Activated naive CD8-positive, alpha-beta T cell (primary cell): ENCODE data around the gene TNK2.
A peak's percentile ranks its signal among the peaks of the same experiment; 100 is the strongest.

Source experiments
- H3K27ac Mint-ChIP-seq: one replicate; pipeline ENCODE4 v1.8.0; 2021; ENCODE audit warnings: mixed read lengths
- H3K27me3 Mint-ChIP-seq: one replicate; pipeline ENCODE4 v1.8.0; 2021; ENCODE audit warnings: mixed read lengths
- H3K36me3 Mint-ChIP-seq: one replicate; pipeline ENCODE4 v1.8.0; 2021; ENCODE audit warnings: mixed read lengths
- H3K4me1 Mint-ChIP-seq: one replicate; pipeline ENCODE4 v1.8.0; 2021; ENCODE audit warnings: low read depth, mixed read lengths
- H3K4me3 Mint-ChIP-seq: one replicate; pipeline ENCODE4 v1.8.0; 2021; ENCODE audit warnings: mild to moderate bottlenecking, mixed read lengths
- H3K9me3 Mint-ChIP-seq: one replicate; pipeline ENCODE4 v1.8.0; 2021; ENCODE audit warnings: low read depth, mixed read lengths

TNK2 gene

GRCh38 chr3:195886181-195887141, 21.9 kb downstream of the TNK2 start:
- Mint-ChIP-seq H3K27me3 (no peaks in the 10 kb centered on the region), H3K4me3 (no peak overlapping the region), H3K36me3 (no peaks in the 10 kb centered on the region), H3K4me1 (peaks cover 5% of the 10 kb centered on the region), H3K9me3 (no peaks in the 10 kb centered on the region), H3K27ac (no peak overlapping the region)

GRCh38 chr3:195885036-195885891, 23.1 kb downstream of the TNK2 start:
- no peak overlapping the region for H3K4me3 Mint-ChIP-seq
- no peaks in the 10 kb centered on the region for H3K36me3 Mint-ChIP-seq
- H3K4me1 Mint-ChIP-seq: peaks cover 5% of the 10 kb centered on the region
- no peaks in the 10 kb centered on the region for H3K9me3 Mint-ChIP-seq
- H3K27me3 Mint-ChIP-seq: no peaks in the 10 kb centered on the region
- no peak overlapping the region for H3K27ac Mint-ChIP-seq

- Mint-ChIP-seq H3K9me3 (no peaks in the 10 kb centered on the region), H3K27ac (no peak overlapping the region), H3K4me1 (peaks cover 3% of the 10 kb centered on the region), H3K4me3 (no peak overlapping the region), H3K36me3 (no peaks in the 10 kb centered on the region), H3K27me3 (no peaks in the 10 kb centered on the region)
These were observed 23.7 kb downstream of the TNK2 start for GRCh38 chr3:195884691-195885035.

GRCh38 chr3:195883801-195884200, 24.6 kb downstream of the TNK2 start:
- Mint-ChIP-seq H3K36me3 (no peaks in the 10 kb centered on the region), H3K4me1 (no peaks in the 10 kb centered on the region), H3K4me3 (no peak overlapping the region), H3K9me3 (no peaks in the 10 kb centered on the region), H3K27ac (no peak overlapping the region), H3K27me3 (no peaks in the 10 kb centered on the region)

GRCh38 chr3:195883160-195883559, 25.2 kb downstream of the TNK2 start:
- H3K27ac Mint-ChIP-seq: no peak overlapping the region
- H3K4me1 Mint-ChIP-seq: no peaks in the 10 kb centered on the region
- no peaks in the 10 kb centered on the region for H3K27me3 Mint-ChIP-seq
- H3K4me3 Mint-ChIP-seq: no peak overlapping the region
- no peaks in the 10 kb centered on the region for H3K9me3 Mint-ChIP-seq
- H3K36me3 Mint-ChIP-seq: no peaks in the 10 kb centered on the region

GRCh38 chr3:195882002-195882441, 26.3 kb downstream of the TNK2 start:
- no peak overlapping the region for H3K27ac Mint-ChIP-seq
- no peaks in the 10 kb centered on the region for H3K4me1 Mint-ChIP-seq
- H3K27me3 Mint-ChIP-seq: no peaks in the 10 kb centered on the region
- no peaks in the 10 kb centered on the region for H3K36me3 Mint-ChIP-seq
- H3K4me3 Mint-ChIP-seq: no peak overlapping the region
- no peaks in the 10 kb centered on the region for H3K9me3 Mint-ChIP-seq

GRCh38 chr3:195881276-195881988, 26.9 kb downstream of the TNK2 start:
- H3K9me3 Mint-ChIP-seq: no peaks in the 10 kb centered on the region
- H3K4me3 Mint-ChIP-seq: no peak overlapping the region
- no peaks in the 10 kb centered on the region for H3K4me1 Mint-ChIP-seq
- H3K27ac Mint-ChIP-seq: no peak overlapping the region
- H3K27me3 Mint-ChIP-seq: no peaks in the 10 kb centered on the region
- no peaks in the 10 kb centered on the region for H3K36me3 Mint-ChIP-seq

GRCh38 chr3:195880037-195880431, 28.3 kb downstream of the TNK2 start:
- Mint-ChIP-seq H3K36me3 (no peaks in the 10 kb centered on the region), H3K4me1 (no peaks in the 10 kb centered on the region), H3K4me3 (no peak overlapping the region), H3K27me3 (no peaks in the 10 kb centered on the region), H3K27ac (no peak overlapping the region), H3K9me3 (no peaks in the 10 kb centered on the region)

- Mint-ChIP-seq H3K4me1 (no peaks in the 10 kb centered on the region), H3K27ac (no peak overlapping the region), H3K27me3 (no peaks in the 10 kb centered on the region), H3K9me3 (no peaks in the 10 kb centered on the region), H3K4me3 (no peak overlapping the region), H3K36me3 (no peaks in the 10 kb centered on the region)
These were observed 28.8 kb downstream of the TNK2 start for GRCh38 chr3:195879416-195880036.

GRCh38 chr3:195878424-195879274, 29.7 kb downstream of the TNK2 start:
- H3K27me3 Mint-ChIP-seq: no peaks in the 10 kb centered on the region
- H3K27ac Mint-ChIP-seq: no peak overlapping the region

GRCh38 chr3:195877767-195878423, 30.5 kb downstream of the TNK2 start:
- Mint-ChIP-seq H3K9me3 (no peaks in the 10 kb centered on the region), H3K4me3 (no peak overlapping the region), H3K4me1 (no peaks in the 10 kb centered on the region), H3K27ac (no peak overlapping the region), H3K36me3 (no peaks in the 10 kb centered on the region), H3K27me3 (no peaks in the 10 kb centered on the region)

More at GRCh38 chr3:195878424-195879274, 29.7 kb downstream of the TNK2 start:
- Mint-ChIP-seq H3K36me3 (no peaks in the 10 kb centered on the region), H3K4me3 (no peak overlapping the region), H3K9me3 (no peaks in the 10 kb centered on the region), H3K4me1 (no peaks in the 10 kb centered on the region)

GRCh38 chr3:195877136-195877715, 31.1 kb downstream of the TNK2 start:
- Mint-ChIP-seq H3K9me3 (no peaks in the 10 kb centered on the region), H3K27me3 (no peaks in the 10 kb centered on the region), H3K27ac (peak overlapping the region; percentile 46)

More at GRCh38 chr3:195877136-195877715, 31.1 kb downstream of the TNK2 start:
- Mint-ChIP-seq H3K36me3 (no peaks in the 10 kb centered on the region), H3K4me1 (no peaks in the 10 kb centered on the region), H3K4me3 (no peak overlapping the region)
